HUDEP-2 (cell line): ENCODE data around the gene PLEKHH1.

Source experiments
- DNase-seq, 76 experiments: peaks; one replicate each; lab custom pipeline; 2025; ENCODE audit not compliant: unreplicated experiment in 76 of 76; lab: John Stamatoyannopoulos, UW

The PLEKHH1 gene

DNA sequence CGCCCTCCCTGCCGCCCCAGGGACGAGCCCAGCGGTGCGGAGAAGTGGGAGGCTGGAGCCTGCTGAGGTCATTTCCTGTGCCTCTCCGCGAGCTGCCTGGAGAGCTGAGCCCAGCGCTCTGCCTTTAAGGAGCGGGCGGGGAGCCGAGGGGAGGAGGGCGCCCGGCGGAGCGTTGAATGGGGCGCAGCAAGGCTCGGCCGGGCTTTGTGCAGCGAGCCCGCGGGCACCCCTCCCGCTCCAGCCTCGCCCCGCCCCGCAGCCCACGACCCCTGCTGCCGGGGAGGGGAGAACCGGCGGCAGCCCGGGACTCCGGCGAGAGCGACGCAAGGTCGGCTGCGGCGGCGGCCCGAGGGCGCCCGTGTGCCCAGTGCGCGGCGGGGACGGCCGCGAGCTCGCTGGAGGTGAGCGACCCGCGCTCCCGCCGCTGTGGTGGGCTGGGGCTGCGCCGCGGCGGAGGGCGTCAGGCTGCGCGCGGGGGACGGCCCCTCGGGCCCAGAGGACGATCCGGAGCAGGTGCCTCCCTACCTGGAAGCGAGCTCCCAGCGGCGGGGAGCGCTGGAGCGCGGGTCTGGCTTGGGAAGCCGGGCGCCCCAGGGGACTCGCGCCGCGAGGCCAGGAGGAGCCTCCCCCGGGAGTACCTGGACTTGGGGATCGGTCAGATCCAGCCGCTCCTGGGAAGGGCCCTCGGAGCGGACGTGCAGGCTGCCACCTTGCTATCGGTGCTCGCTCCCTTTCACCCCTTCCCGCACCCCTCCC is at the start of gene PLEKHH1:
Gene PLEKHH1, plus strand, starts transcription at position 293 of the 756 bp plus-strand sequence. CDS start 8,578 bp downstream, outside the sequence.
- DNase-seq: peak in 42 of 76 experiments; percentile 2 to 69 (median 32)

DNA sequence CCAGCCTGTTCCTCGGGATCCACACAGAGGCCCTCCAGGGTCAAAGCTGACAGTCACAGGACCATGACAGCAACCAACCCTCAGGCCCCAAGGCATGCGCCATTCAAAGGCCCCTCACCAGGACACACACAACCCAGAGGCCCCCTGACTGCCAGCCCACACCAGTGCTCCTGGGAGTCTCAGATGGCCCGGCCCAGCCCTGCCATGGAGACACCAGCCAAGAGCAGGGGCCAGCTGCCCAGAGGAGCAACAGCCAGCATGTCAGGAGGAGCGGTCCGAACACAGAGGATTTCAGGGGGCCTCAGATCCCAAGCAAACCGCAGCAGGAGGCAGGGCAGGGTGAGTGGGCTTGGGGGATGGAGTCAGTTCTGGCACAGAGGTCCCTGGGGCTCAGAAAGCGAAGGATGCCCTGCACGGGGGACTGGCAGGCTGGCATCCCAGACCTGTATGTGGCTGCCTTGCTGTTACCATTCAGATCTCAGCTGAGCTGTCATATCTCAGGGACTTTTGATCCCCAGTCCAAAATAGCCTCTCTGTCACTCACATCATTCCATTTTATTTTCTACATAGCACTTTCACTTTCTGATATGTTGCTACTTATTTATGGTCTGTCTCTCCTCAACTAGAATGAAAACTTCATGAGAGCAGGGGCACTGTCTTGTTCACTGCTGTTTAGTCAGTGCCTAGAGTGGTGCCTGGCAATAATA is 49.4 kb upstream of the PLEKHH1 start:
- DNase-seq: no peak

DNA sequence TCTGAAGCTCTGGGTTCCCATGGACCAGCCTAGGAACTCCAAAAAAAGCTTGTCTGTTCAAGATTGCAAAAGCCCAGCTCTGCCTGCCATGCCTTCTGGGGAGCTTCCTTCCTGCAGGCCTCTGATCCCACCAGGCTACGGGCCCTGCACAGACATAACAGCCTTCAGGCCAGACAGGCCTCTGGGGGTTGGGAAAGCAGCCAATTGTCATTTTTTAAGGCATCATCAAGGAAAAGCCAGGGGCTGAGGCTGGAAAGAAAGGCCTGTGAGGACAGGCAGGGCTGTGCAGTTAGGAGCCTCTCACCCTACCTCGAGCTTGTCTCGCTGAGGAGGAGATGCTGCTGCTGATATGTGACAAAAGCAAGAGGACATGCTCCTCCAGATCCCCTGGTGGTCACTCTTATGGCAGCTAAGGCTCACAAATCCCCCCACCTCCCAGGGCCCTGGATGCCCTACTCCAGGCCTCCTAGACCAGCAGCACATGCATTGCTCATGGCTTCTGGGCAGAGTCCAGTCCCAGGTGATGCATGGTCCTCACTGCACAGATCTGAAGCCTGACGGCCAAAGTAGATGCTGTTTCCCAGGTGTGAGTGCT is 47.5 kb upstream of the PLEKHH1 start:
- no peak for DNase-seq

DNA sequence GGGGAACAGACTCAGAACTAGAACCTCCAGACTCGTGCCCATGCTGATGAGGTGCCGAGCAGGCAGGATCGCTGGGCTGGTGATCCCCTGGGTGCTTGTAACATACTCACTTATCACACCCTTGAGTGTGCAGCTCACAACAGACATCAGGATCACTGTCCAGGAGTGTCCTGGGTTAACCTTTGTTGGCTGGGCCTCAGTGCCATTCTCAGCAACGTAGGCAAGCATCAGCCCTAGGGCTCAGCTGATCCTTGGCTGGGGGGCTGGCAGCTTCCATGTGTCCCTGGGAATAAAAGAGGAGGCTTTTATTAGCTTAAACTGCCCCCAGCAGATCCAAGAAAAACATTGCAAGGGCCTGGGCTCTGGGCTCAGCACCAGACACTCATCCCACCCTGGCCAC is 46.2 kb upstream of the PLEKHH1 start:
- DNase-seq: no peak

DNA sequence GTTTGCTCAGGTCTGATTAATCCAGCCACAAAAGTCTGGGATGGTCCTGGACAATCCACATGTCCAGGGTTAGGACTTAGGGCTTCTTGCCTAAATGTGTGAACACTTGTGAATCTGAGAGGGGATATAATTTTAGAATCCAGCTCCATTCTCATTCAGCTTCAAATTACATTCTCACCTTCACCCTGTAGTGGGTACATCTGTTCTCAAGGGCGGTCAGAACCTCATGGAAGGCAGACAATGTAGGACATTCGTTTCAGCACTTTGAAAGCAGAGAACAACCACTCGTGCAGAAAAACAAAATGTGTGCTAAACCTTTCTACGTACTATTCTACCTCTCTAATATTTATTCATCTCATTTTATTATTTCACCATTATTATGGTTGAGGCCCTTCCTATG is 45.8 kb upstream of the PLEKHH1 start:
- DNase-seq: no peak

DNA sequence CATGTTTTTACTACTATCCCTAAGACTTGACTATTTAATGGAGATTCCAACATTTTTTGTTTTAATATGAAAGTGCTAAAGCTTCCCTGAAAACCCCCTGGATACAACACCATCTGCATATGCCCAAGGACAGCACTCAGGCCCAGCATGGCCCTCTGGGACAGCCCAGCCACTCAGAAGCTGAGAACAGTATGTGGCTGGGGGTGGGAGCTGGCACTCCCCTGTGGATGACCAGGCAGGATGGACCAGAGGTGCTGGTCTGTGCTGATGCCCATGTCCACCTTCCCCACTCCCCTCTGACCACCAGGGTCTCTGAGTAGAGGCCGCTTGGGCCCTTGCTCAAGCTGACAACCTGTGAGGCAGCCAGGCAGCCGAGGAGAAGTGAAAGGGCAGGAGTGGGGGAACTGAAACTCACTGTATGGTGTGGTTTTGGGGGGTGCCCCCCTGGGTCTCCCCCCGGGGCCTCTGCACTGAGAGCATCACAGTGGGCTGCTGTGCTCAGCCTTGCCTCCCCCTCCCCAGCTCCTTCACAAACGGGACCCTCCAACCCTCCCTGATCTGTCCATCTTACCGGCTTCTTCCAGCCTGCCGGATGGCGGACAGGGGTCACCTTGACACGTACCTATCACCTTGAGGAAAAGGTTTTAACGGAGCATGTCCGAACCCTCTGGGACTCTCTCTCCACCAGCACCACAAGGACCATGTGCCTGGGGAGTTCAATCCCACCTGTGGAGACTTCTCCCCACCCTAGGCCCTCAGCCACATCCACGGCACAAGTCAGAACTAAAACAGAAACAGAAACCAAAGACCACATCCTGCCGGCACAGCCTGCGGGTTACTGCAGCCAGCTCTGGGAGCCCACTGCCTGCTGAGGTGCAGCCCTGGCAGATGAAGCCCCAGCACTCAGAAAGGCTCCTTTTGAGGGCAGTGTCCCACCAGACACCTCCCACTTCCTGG is 44.9 kb upstream of the PLEKHH1 start, which contains the start of gene TMEM229B:
Gene TMEM229B, minus strand, starts transcription at position 785 of the 957 bp plus-strand sequence. CDS start 14,798 bp downstream, outside the sequence.
- no peak for DNase-seq

DNA sequence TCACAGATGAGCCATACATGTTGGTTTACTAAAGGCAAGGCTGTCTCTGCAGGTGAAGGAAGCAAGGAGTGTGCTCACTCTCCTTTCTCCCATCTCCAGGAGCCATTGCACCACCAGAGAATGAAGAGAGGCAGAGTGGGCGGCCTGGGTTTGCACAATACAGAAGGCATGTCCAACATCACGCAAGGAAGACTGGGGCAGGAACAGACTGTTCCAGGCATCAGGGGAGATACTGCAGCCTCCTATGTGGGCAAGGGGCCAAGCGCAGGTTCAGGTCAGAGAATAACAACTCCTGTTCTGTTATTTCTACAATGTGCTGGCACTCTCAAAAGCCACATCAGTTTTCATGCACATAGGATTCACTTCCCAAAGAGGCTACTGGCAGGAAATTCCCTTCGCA is 42.9 kb upstream of the PLEKHH1 start:
- no peak for DNase-seq

DNA sequence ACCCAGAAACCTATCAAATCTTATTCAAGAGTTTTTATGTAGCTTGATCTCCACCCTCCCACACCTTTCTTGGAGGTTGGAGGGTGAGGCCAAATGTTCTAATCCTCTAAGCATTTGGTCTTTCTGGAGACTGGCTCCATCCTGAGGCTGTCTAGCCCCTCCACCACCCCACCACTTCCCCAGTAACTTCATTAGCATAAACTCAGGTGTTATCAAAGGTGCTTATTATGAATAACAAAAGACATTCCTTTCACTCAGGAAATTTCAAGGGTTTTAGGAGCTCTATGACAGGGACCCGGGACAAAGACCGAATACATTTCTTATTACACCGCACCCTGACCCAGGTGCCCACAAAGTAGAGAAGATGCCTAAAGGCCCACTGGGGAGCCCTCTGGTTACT is 41.8 kb upstream of the PLEKHH1 start:
- DNase-seq: no peak

DNA sequence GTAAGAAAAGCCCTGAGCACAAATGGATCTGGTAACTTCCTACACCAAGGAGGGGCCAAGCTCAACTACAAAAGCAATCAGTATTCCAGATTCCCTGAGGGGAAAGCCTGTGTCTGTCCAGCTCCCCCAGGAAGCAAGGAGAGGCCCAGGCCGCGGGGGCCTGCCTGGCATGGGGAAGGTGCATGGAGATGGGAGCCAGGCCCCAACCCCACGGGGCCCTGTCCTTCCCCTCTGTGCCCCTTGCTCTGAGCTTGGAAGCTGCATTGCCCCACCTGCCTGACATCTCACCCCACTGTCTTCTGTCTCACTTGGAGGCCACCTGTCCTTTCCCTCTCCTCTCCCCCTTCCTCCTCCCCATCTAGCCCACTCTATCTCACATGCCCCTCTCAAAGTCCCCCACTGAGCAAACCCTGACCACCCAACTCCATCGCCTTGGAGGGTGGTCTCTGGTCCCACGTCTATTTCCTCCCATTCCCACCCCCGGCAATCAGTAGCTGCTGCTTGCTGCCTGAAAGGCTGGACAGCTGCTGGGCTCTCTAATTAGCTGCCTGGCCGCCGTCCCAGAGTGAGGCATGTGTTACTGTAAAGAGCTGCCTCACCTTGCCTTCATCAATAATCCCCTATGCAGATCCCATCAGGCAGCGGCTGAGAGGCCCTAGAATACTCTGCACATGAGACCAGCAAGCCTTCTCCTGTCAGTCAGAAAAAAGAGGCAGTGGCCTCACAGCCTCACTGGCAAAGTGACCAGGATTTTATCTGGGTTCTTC is 41.2 kb upstream of the PLEKHH1 start:
- no peak for DNase-seq

DNA sequence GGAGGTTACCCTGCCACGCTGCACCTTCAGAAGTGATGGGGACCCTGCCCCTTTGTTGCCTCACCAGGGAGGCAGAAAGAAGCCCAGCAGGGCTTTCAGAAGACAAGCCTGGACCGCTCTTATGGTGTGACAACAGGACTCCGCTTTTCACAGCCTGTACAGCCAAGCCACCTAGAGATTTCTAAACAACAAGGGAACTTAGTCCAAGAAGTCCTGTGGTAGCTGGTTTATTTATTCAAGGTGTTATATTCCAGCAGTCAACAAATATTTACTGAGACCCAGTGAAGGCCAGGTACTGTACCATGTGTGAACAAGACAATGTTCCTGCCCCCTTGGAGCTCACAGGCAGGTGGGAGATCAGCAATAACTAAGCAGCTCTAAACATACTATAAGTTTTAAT is 40.6 kb upstream of the PLEKHH1 start:
- no peak for DNase-seq

DNA sequence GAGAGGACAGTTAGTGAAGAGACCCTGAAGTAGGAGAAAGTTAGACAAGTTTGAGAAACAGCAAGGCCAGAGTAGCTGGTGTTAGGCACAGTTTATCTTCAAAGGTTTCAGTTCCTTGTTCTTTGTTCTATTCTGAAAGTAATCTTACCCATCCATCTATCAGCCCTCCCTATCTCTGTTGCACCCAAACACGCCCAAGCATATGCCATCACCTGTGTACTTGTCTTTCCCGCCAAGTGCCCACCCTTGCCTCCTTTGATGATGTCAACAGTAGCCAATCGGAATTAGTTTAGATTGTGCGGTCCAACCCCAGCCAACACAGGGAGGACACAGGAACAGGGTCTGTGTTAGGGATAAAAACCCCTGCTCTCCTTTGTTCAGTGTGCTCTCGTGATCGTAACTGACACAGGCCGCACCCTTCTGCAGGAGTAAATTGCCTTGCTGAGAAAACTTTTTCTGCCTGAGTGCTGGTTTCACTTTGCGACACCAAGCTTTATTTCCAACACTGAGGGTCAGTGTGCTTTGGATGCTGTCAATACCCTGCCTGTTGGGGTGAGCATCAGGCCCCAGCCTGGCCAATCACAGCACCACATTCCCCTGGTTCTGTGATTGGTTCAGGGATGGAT is 39.9 kb upstream of the PLEKHH1 start:
- no peak for DNase-seq

DNA sequence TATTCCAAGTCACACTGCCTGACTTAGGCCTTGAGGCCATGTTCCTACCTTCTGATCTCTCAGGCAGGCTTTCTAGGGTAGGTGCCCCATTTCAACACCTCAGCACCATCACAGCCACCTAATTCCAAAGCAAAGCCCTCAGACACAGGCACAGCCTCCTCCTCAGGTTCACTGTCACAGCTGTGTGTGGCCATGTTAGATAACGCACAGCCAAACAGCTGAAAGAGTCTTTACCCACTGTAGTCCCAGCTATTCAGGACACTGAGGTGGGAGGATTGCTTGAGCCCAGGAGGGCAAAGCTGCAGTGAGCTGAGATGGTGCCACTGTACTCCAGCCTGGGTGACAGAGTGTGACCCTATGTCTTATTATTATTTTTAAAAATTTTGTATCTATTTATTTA is 37.3 kb upstream of the PLEKHH1 start:
- peak in 3 of 76 experiments; percentile 8 to 29 (median 10) for DNase-seq

DNA sequence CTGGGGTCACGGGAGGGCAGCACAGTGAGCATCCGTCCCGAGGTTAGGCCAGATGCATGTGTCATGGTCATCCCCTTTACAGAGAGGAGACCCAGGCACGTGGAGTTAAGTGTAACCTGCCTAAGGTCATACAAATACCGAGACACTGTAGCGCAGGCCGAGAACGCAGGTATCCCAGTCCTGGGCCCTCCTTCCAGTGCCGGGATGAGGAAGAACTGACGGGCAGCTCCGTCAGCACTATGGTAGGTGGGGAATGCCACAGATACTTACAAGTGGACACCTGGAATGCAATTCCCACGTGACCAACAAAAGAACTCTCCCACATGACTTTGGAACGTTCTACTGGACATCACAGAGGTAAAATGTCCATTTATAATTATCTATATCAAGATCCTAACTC is 35.9 kb upstream of the PLEKHH1 start:
- DNase-seq: no peak

DNA sequence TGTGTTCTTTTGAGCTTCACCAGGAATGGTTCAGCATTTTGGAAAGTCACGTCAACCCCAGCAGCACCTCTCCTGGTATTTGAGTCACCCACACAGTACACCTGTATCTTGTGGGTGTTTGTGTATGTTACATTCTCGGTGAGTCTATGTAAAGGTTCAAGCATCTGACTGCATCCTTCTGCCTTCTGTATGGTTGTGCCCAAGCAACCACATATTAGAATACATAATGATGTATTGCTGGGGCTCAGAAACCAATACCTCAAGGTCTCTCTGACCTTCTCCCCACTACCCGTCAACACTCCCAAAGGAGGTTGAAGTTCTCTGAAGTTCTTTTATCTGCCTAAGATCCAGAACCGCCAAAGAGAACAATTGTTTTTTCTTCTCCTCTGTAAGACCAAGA is 35.4 kb upstream of the PLEKHH1 start:
- DNase-seq: no peak

DNA sequence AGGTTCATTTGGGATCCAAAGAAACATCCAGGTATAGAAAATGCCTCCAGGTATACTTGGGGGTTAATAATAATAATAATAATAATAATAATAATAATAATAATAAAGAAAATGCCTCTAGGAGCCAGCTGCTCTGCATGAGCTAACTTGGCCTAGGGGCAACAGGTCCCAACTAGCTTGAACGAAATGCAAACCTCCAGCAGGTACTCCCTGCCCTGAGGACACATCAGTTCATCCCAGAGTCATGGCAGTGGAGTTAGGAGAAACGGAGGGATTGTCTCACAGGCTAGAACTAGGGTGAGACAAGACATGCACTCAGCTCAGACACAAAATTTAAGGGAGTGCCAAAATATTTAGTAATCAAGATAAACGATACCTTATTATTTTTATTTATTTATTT is 32.1 kb upstream of the PLEKHH1 start:
- no peak for DNase-seq

DNA sequence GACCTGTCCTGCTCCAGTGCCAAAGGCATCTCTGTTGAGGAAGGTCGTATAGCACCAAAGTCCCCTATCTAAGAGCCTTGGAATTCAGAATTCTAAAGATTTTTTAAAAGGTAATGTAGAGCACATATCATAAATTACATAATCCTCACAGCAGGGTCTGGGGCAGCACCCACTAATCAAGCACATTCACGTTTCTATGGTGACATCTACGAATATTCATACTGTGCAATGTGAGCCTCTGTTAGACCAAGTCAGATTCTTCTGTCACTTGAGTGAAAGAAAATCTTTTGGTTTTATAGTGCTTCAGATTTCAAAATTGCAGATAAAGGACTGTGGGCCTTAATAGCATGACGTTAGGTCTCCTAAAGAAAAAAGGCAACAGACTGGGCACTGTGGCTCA is 31.4 kb upstream of the PLEKHH1 start:
- no peak for DNase-seq

DNA sequence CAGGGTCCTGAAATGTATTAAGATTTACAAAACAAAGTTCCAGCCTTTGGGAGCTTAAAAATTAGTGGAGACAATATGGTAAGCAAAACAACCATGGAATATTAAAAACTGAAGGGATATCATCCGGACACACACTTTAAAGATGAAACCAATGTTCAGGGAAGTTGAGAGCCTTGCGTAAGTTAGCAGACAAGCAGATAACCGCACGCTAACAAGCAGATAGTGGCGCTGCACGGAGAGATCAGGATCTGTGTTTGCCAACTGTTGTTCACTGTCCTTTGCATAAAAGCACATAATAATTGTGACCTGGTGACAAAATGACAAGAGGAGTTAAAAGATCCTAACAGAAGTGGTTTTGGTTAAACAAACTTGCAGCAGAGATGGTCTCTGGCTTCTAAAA is 30.2 kb upstream of the PLEKHH1 start:
- no peak for DNase-seq

DNA sequence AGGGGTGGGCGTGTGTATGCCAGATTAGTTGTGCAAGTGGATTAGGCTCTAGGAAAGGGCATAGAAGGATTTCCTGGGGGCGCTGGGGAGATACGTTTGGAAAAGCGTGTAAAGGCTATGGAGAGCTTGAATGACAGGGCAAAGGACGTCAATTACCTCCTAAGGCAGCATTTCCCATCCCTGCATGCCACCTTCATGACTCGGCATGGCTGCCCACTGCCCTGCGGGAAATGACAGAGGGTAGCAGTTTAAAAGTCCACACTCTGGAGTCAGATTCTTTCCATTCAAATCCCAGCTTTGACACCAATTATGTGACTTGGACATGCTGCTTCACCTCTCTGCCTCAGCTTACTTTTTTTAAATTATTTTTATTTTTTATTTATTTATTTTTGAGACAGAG is 29.8 kb upstream of the PLEKHH1 start:
- DNase-seq: no peak

DNA sequence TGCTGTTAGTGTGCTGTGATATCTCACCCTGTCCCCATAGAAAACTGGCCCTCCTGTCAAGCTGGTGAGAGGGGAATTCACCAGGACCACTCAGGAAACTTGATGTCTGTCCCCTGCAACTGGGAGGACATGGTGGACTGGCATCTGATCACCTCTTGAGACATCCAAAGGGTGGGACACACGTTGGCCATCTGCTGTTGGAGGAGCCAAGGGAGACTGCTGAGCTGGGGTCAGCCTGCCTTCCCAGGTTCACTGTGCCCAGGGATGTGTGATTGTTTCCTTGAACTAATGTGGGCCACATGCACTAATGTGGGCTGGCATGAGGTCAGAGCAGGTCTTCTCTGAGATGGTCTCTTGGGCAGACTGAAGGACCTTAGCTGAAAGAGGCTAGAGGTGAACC is 27.8 kb upstream of the PLEKHH1 start:
- DNase-seq: no peak
